NK-92 (cell line): ENCODE results near the gene TUBB8B.
"Not testable (repeated sequence)": the region's sequence is repeated elsewhere in the genome, so short reads cannot be mapped to it uniquely, and the experiment has no call there.

Source experiments
- DNase-seq: peaks from one replicate; lab custom pipeline; 2025; ENCODE audit not compliant: unreplicated experiment; lab: John Stamatoyannopoulos, UW

Gene TUBB8B

GRCh38 chr18:13177-13576 lies 36.2 kb downstream of the TUBB8B start:
- DNase-seq = not testable (repeated sequence)

- not testable (repeated sequence) for DNase-seq
These were observed 36.6 kb downstream of the TUBB8B start for GRCh38 chr18:12773-13172.

GRCh38 chr18:11383-12274 lies 37.8 kb downstream of the TUBB8B start:
- not testable (repeated sequence) for DNase-seq

GRCh38 chr18:10624-11184 lies 38.7 kb downstream of the TUBB8B start:
- not testable (repeated sequence) for DNase-seq

GRCh38 chr18:9937-10336 lies 39.5 kb downstream of the TUBB8B start:
- DNase-seq = not testable (repeated sequence)
